Adrenal gland (tissue), 5 donors: ENCODE measurements around the gene CDC34.

ENCODE experiments used
- POLR2A ChIP-seq, 2 donors: fragments of 450-650 bp; IDR thresholded peaks; one replicate each; pipeline ENCODE4 v1.6.1; 2017; ENCODE audit warnings: antibody characterized with exemption in 2 of 2, mild to moderate bottlenecking in 2 of 2, moderate library complexity in 1 of 2
- TF ChIP-seq, protein P1 (sequence below), 6 experiments: fragments of 450-650 bp in 4 of 6; fragments of 200-600 bp in 2 of 6; sonication (generic) in 1 of 6; IDR thresholded peaks; 1 replicate in 5 of 6; 2 replicates in 1 of 6; pipeline versions ENCODE4 v1.5.1 to v1.8.0; 2016 to 2021; ENCODE audit warnings: antibody characterized with exemption in 6 of 6, mild to moderate bottlenecking in 2 of 6, moderate library complexity in 1 of 6
- donor health status: DM: no; HTN: no; CAD: no.

DNA sequence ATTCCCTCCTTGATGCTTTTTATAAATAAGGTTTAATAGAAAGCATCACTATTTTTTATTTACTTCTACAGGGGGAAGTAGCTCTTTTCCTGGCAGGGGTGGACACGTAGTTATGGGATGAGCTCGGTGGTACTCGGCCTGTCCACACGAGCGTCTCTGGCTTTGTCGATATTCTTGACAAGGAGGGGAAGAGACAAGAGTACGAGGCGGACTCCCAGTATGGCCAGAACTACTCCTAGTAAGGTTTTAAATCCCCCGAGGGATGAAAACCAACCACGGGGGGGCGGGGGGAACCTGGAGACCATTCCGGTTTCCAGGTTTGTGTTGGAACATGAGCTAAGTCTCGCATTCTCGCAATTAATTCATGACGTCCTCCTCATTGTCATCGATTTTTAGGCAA lies 35.3 kb downstream of the CDC34 start:
- TF ChIP-seq, protein P1, sequence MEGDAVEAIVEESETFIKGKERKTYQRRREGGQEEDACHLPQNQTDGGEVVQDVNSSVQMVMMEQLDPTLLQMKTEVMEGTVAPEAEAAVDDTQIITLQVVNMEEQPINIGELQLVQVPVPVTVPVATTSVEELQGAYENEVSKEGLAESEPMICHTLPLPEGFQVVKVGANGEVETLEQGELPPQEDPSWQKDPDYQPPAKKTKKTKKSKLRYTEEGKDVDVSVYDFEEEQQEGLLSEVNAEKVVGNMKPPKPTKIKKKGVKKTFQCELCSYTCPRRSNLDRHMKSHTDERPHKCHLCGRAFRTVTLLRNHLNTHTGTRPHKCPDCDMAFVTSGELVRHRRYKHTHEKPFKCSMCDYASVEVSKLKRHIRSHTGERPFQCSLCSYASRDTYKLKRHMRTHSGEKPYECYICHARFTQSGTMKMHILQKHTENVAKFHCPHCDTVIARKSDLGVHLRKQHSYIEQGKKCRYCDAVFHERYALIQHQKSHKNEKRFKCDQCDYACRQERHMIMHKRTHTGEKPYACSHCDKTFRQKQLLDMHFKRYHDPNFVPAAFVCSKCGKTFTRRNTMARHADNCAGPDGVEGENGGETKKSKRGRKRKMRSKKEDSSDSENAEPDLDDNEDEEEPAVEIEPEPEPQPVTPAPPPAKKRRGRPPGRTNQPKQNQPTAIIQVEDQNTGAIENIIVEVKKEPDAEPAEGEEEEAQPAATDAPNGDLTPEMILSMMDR (IDR thresholded peaks at IDR 0.05), result no peak
- no peak for TF ChIP-seq POLR2A (IDR thresholded peaks at IDR 0.05)
